ENCODE data around the gene LARGE1. TPM values are rescaled to one million over a fixed set of nuclear protein-coding genes. Genes with fewer than 3 reads are reported as not detected.

The LARGE1 gene
- total and polyA plus RNA-seq, 2 of the 13 experiments (the other 11 are each of a cell fraction or from before 2014, with no cell fraction given) = 8.4 to 11.0 TPM

GRCh38 chr22:33510429-33510904 lies 409.8 kb downstream of the LARGE1 start (continued):
- TF ChIP-seq HNRNPH1 (optimal IDR thresholded peaks at IDR 0.05; ENCODE audit: low read depth, low read length) (no peak), ATF1 (CRISPR knock-in tag; IDR thresholded peaks at IDR 0.05) (no peak), GZF1 (CRISPR knock-in tag; IDR thresholded peaks at IDR 0.05) (no peak), RARA (CRISPR knock-in tag; IDR thresholded peaks at IDR 0.05) (peak; percentile 73), ZBTB2 (CRISPR knock-in tag; IDR thresholded peaks at IDR 0.05; ENCODE audit: low read depth) (no peak), ZFYVE20 (CRISPR knock-in tag; IDR thresholded peaks at IDR 0.05; ENCODE audit: borderline replicate concordance, low read depth) (no peak), GATAD1 (CRISPR knock-in tag; IDR thresholded peaks at IDR 0.05) (no peak), SRSF1 (optimal IDR thresholded peaks at IDR 0.05; ENCODE audit: low read depth, low read length) (no peak), ZNF75D (CRISPR knock-in tag; IDR thresholded peaks at IDR 0.05; ENCODE audit: borderline replicate concordance) (no peak), CREB1 (IDR thresholded peaks at IDR 0.05) (no peak), CREB1 (CRISPR knock-in tag; IDR thresholded peaks at IDR 0.05) (no peak), ZSCAN31 (CRISPR knock-in tag; IDR thresholded peaks at IDR 0.05; ENCODE audit: low read depth) (no peak), SP1 (IDR thresholded peaks at IDR 0.05) (no peak), SP1 (CRISPR knock-in tag; IDR thresholded peaks at IDR 0.05) (no peak), ZNF644 (CRISPR knock-in tag; IDR thresholded peaks at IDR 0.05; ENCODE audit: low read depth) (peak; percentile 87), NKX3-1 (CRISPR knock-in tag; IDR thresholded peaks at IDR 0.05) (no peak), ESRRA (CRISPR knock-in tag; IDR thresholded peaks at IDR 0.05; ENCODE audit: low read depth) (0 out of 2 replicates have a peak, but pooled peaks have one; percentile 69), DZIP1 (CRISPR knock-in tag; IDR thresholded peaks at IDR 0.05) (no peak), PHF5A (CRISPR knock-in tag; IDR thresholded peaks at IDR 0.05; ENCODE audit: low read depth, unreplicated experiment) (no peak), ZNF552 (CRISPR knock-in tag; IDR thresholded peaks at IDR 0.05; ENCODE audit: borderline replicate concordance) (no peak; the same call in 1 of the 2 replicates), POLR2AphosphoS2 (IDR thresholded peaks at IDR 0.05; ENCODE audit: low read depth, low read length) (no peak)
- TF ChIP-seq, protein P1, sequence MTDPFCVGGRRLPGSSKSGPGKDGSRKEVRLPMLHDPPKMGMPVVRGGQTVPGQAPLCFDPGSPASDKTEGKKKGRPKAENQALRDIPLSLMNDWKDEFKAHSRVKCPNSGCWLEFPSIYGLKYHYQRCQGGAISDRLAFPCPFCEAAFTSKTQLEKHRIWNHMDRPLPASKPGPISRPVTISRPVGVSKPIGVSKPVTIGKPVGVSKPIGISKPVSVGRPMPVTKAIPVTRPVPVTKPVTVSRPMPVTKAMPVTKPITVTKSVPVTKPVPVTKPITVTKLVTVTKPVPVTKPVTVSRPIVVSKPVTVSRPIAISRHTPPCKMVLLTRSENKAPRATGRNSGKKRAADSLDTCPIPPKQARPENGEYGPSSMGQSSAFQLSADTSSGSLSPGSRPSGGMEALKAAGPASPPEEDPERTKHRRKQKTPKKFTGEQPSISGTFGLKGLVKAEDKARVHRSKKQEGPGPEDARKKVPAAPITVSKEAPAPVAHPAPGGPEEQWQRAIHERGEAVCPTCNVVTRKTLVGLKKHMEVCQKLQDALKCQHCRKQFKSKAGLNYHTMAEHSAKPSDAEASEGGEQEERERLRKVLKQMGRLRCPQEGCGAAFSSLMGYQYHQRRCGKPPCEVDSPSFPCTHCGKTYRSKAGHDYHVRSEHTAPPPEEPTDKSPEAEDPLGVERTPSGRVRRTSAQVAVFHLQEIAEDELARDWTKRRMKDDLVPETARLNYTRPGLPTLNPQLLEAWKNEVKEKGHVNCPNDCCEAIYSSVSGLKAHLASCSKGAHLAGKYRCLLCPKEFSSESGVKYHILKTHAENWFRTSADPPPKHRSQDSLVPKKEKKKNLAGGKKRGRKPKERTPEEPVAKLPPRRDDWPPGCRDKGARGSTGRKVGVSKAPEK (CRISPR knock-in tag; IDR thresholded peaks at IDR 0.05; ENCODE audit: borderline replicate concordance) = no peak
- TF ChIP-seq, protein P2, sequence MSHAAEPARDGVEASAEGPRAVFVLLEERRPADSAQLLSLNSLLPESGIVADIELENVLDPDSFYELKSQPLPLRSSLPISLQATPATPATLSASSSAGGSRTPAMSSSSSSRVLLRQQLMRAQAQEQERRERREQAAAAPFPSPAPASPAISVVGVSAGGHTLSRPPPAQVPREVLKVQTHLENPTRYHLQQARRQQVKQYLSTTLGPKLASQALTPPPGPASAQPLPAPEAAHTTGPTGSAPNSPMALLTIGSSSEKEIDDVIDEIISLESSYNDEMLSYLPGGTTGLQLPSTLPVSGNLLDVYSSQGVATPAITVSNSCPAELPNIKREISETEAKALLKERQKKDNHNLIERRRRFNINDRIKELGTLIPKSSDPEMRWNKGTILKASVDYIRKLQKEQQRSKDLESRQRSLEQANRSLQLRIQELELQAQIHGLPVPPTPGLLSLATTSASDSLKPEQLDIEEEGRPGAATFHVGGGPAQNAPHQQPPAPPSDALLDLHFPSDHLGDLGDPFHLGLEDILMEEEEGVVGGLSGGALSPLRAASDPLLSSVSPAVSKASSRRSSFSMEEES (CRISPR knock-in tag; IDR thresholded peaks at IDR 0.05) = no peak
- TF ChIP-seq, protein P3, sequence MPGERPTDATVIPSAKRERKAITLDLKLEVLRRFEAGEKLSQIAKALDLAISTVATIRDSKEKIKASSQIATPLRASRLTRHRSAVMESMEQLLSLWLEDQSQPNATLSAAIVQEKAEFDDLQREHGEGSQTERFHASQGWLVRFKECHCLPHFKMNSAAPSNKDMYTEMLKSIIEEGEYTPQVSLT (CRISPR knock-in tag; IDR thresholded peaks at IDR 0.05; ENCODE audit: borderline replicate concordance, low read depth) = no peak
